ENCODE data around the gene RENBP. TPM values are rescaled to one million over a fixed set of nuclear protein-coding genes. Genes with fewer than 3 reads are reported as not detected.
A peak's percentile ranks its signal among the peaks of the same experiment; 100 is the strongest.

Gene RENBP
- total RNA-seq, 8 experiments from 2014 or later: 5.3 to 46.7 (median 10.6) TPM

DNA sequence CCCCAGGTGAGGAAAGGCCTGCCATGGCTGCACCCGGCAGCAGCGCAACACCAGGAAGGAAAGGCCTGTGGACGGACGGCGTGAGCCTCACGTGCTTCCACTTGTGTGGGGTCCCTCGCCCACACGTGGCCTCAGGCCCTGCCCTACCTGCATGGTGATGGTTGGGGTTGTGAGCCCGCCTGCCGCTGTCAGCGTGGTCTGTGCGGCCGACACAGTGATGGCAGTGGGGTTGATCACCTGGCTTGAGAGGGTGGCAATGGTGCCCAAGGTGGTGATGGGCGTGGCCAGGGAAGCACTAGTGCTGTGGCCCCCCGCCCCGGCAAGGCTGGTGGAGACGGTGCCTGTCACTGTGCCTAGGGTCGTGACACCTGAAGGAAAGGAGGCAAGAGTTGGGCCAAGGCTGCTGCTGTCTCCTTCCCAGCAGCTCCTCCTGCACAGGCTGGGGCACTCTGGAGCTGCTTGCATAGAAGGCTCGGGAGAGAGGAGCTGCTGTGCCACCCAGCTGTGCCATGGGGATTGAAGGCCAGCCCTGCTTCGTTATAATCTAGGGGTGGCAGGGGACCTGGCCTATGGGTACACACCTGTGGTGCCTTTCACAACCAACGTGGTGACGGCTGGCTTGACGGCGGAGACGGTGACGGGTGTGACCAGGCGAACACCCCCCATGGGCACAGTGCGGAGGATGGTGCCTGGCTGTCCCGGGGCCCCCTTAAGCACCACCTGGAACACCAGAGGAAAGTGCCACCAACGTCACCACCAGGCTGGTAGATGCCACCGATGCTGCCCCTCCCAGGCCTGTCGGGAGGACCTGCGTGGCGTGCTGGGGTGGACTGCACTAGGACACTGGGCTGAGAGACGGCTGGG lies 11.8 kb upstream of the RENBP start:
- H3K4me3 ChIP-seq: no peak overlapping the region
- ATAC-seq (replicated peaks in 6 of 8): no peak
- peaks cover 3 to 4% of the 10 kb centered on the region in 2 donors for H3K4me1 ChIP-seq (replicated peaks in 1 of 2)
- H3K27ac ChIP-seq: no peak overlapping the region
- in situ Hi-C loops (cut with MboI; ENCODE audit: low pct_unique_long_range_greater_than_20kb in 2 of 9, low sequenced_read_pairs in 9 of 9, unreplicated experiment in 9 of 9): no loop called here
- 70 to 100% methylated on average over 3 of the region's 35 CpGs; no CpG with 5 or more reads in 8 of the 10 experiments for WGBS, 10 experiments

DNA sequence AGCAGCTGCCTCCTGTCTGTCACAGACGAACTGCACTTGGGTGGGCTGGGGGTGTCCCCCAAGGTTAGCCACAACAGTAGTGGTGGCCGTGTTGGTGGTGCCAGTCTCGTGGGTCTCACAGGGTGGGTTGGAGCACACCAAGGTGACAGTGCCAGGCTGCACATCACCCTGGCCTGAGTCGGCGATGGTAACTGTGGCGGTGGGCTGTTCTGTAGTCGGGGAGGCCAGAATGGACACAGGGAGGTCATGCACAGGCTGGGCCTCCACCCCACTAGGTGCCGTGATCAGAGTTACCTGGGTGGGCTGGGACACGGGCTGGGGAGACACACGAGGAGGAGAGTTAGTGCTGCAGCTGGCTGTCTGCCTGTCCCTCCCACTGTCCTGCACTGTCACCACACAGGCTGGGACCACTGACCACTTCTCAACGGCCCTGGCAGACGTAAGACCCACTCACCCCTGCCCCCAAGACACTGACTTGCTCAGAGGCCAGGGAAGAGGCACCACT lies 10.8 kb upstream of the RENBP start:
- in situ Hi-C loops (cut with MboI; ENCODE audit: low pct_unique_long_range_greater_than_20kb in 2 of 9, low sequenced_read_pairs in 9 of 9, unreplicated experiment in 9 of 9): no loop called here
- Histone ChIP-seq H3K4me3 (no peak overlapping the region), H3K4me1 (replicated peaks in 1 of 2) (peaks cover 3 to 4% of the 10 kb centered on the region in 2 donors), H3K27ac (no peak overlapping the region)
- WGBS, 10 experiments: 71% methylated on average over 5 of the region's 12 CpGs; no CpG with 5 or more reads in 9 of the 10 experiments
- peak in 3 of 8 experiments; percentile 6 to 12 (median 9) for ATAC-seq (replicated peaks in 6 of 8)

DNA sequence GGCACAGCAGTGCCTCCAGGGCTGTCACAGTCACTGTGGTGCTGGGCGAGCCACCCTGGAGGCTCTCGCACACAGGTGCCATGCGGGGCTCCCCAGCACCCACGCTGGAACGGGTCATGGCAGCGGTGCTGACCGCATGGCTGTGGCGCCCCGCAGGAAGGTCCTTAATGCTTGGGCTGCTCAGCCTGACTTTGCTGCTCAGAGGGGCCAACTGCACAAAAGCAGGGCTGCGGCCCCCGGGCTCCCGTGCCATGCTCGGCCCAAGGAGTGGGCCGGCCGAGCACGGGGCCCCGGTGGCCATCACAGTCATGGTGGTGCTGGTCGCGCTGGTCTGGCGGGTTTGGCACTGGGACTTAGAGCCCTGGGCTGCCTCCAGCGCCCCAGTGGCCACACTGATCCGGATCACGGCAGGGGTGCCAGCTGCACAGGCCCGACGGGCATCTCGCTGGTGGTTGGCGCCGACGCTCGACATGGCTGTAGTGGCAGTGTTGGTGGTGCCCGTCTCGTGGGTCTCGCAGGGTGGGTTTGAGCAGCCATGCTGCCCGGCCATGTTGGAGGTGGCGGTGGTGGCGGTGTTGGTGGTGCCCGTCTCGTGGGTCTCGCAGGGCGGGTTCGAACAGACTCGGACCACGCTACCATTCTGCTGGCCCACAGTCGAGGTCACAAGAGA lies 10.2 kb upstream of the RENBP start:
- H3K4me1 ChIP-seq (replicated peaks in 1 of 2): peaks cover 3 to 4% of the 10 kb centered on the region in 2 donors
- in situ Hi-C loops (cut with MboI; ENCODE audit: low pct_unique_long_range_greater_than_20kb in 2 of 9, low sequenced_read_pairs in 9 of 9, unreplicated experiment in 9 of 9): no loop called here
- no peak overlapping the region for H3K4me3 ChIP-seq
- no peak overlapping the region for H3K27ac ChIP-seq
- ATAC-seq (replicated peaks in 6 of 8): peak in 2 of 8 experiments; percentile 2 to 3
- 95% methylated on average over 4 of the region's 44 CpGs; no CpG with 5 or more reads in 9 of the 10 experiments for WGBS, 10 experiments

DNA sequence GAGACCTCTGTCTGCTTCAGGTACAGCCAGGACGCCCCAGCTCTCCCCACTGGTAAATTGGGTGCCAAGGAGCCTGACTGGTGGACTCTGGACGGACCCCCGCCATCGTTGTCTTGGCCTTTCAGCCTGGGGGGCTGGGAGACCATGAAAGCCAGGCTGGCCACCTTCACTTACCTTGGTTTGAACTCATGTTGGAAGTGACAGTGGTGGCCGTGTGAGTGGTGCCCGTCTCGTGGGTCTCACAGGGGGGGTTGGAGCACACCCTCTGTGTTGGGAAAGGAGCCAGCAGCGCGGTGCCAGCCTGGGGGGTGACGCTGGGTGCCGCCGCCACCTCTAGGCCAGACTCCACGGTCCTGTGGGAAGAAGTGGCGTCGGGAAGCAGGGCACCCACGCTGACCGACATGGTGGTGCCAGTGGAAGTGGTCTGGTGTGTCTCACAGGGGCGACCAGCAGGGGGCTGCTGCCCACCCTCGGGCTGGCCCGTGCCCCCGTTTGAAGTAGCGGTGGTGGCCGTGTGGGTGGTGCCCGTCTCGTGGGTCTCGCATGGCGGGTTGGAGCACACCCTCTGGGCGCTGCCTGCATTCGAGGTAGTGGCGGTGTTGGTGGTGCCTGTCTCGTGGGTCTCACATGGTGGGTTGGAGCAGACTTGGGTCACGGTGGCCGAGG lies 9.6 kb upstream of the RENBP start:
- Histone ChIP-seq H3K4me1 (replicated peaks in 1 of 2) (peaks cover 3 to 5% of the 10 kb centered on the region in 2 donors), H3K27ac (no peak overlapping the region), H3K4me3 (no peak overlapping the region)
- ATAC-seq (replicated peaks in 6 of 8): peak in 3 of 8 experiments; percentile 1 to 6 (median 6)
- 73 to 100% methylated on average over 1 to 3 of the region's 33 CpGs; no CpG with 5 or more reads in 8 of the 10 experiments for WGBS, 10 experiments
- in situ Hi-C loops (cut with MboI; ENCODE audit: low pct_unique_long_range_greater_than_20kb in 2 of 9, low sequenced_read_pairs in 9 of 9, unreplicated experiment in 9 of 9): no loop called here

DNA sequence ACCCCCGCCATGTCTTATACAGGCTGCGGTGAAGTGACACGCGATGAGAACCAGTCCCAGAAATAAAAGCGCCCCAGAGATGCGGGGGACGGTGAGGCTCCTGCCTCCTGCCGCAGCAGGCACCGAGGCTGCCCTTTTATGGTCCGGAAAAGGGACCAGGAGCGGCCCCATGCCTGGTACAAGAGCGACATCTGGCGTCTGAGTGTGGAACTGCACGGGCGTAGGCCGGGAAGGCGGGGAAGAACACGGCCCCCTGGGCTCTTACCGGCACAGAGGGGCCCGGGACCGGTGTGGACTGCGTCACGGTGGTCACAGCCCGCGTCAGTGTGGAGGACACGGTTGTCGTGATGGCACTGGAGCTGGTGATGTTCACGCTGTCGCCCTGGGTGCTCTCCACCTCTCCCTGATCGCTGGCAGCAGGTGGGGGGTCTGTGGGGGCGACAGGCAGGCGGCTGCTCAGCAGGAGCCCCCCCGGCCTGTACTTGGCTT lies 8.9 kb upstream of the RENBP start:
- Histone ChIP-seq H3K4me3 (no peak overlapping the region), H3K4me1 (replicated peaks in 1 of 2) (peaks cover 5 to 11% of the 10 kb centered on the region in 2 donors), H3K27ac (peak overlapping the region; percentile 64 to 74)
- in situ Hi-C loops (cut with MboI; ENCODE audit: low pct_unique_long_range_greater_than_20kb in 2 of 9, low sequenced_read_pairs in 9 of 9, unreplicated experiment in 9 of 9): no loop called here
- peak; percentile 40 to 81 (median 65) for ATAC-seq (replicated peaks in 6 of 8)
- no CpG with 5 or more reads among the region's 33 CpGs for WGBS, 10 experiments

DNA sequence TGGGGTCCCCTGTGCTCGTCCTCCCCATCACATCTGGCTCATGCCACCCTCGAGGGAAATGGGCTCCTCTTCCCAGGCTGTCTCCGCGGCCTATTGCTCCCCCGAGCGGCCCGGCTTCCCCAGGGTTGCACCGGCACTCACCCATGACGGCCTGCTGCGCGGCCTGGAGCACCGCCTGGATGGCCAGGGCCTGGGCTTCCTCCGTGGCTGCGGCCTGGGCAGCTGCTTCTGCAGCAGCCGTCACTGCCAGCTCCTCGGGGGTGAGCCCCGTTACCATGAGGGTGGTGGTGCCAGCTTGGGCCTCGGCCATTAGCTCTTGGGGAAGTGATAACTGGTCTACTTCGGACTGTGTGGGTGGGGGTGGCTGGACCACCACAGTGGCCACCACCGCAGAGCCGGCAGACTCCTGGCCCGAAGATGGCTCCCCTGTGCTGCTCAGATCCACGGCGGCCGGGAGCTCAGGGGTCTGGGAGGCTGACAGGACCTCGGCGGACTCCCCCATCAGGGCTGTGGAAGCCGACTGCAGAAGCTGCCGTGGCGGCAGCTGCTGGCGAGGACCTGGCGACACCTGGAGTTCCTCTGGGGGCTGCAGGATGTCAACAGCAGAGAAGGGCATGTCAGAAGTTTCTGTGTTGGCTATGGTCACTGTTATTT lies 8.1 kb upstream of the RENBP start:
- H3K27ac ChIP-seq: no peak overlapping the region
- H3K4me3 ChIP-seq: no peak overlapping the region
- ATAC-seq (replicated peaks in 6 of 8): no peak
- in situ Hi-C loops (cut with MboI; ENCODE audit: low pct_unique_long_range_greater_than_20kb in 2 of 9, low sequenced_read_pairs in 9 of 9, unreplicated experiment in 9 of 9): no loop called here
- H3K4me1 ChIP-seq (replicated peaks in 1 of 2): peaks cover 12 to 19% of the 10 kb centered on the region in 2 donors
- WGBS, 10 experiments: 78% methylated on average over 7 of the region's 32 CpGs; no CpG with 5 or more reads in 9 of the 10 experiments

DNA sequence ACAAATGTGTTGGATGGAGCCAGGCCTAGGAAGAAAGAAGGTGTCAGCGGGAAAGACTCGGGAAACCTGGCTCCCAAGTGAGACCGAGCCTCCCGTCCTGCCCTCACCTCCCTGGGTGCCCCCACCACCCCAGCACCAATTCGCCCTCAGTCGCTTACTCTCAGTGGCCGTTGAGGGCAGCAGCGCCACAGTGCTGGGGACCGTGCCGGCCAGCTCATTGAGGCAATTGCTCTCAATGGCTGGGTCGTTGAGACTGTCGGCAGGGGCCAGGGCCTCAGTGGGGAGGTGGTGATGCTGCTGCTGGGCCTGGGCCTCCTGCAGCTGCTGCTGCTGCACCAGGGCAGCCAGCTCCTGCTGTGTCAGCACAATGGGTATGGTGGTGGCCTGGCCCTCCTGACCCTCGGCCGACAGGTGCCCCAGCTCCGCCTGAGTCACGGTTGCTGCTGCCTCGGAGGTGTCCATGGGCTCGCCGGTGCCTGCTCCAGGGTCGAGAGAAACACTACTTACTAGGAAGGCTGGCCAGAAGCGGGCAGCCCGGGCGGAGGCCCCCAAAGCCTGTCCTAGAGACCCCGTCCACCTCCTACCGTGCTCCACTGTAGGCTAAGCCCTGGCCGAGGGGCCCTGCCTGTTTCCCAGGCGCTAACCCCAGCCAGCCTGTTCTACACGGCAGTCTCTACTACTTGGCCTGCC lies 7.4 kb upstream of the RENBP start:
- Histone ChIP-seq H3K27ac (no peak overlapping the region), H3K4me1 (replicated peaks in 1 of 2) (peaks cover 13 to 19% of the 10 kb centered on the region in 2 donors), H3K4me3 (no peak overlapping the region)
- in situ Hi-C loops (cut with MboI; ENCODE audit: low pct_unique_long_range_greater_than_20kb in 2 of 9, low sequenced_read_pairs in 9 of 9, unreplicated experiment in 9 of 9): no loop called here
- ATAC-seq (replicated peaks in 6 of 8): no peak
- WGBS, 10 experiments: 70 to 100% methylated on average over 2 to 8 of the region's 28 CpGs; no CpG with 5 or more reads in 8 of the 10 experiments

DNA sequence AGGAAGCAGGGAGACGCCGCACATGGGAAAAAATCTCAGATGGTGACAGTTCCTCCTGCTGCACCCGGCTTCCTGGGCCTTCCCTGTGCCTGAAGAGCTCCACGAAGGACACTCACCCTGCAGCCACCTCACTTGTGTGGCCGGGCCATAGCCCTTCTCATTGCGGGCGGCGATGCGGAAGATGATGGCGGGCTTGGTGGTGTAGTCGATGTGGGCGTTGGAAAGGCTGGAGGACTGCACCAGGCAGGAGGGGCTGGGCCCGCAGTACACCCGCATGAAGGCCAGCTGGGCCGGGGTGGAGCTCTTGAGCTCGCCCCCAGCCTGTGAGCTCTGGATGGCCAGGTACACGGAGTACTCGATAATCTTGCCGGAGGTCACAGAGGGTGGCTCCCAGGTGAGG lies 5.7 kb upstream of the RENBP start:
- WGBS, 10 experiments: 60 to 83% (median 80%) methylated on average over 1 to 2 of the region's 19 CpGs; no CpG with 5 or more reads in 7 of the 10 experiments
- ATAC-seq (replicated peaks in 6 of 8): no peak
- peaks cover 13 to 19% of the 10 kb centered on the region in 2 donors for H3K4me1 ChIP-seq (replicated peaks in 1 of 2)
- in situ Hi-C loops (cut with MboI; ENCODE audit: low pct_unique_long_range_greater_than_20kb in 2 of 9, low sequenced_read_pairs in 9 of 9, unreplicated experiment in 9 of 9): no loop called here
- H3K27ac ChIP-seq: no peak overlapping the region
- H3K4me3 ChIP-seq: no peak overlapping the region

DNA sequence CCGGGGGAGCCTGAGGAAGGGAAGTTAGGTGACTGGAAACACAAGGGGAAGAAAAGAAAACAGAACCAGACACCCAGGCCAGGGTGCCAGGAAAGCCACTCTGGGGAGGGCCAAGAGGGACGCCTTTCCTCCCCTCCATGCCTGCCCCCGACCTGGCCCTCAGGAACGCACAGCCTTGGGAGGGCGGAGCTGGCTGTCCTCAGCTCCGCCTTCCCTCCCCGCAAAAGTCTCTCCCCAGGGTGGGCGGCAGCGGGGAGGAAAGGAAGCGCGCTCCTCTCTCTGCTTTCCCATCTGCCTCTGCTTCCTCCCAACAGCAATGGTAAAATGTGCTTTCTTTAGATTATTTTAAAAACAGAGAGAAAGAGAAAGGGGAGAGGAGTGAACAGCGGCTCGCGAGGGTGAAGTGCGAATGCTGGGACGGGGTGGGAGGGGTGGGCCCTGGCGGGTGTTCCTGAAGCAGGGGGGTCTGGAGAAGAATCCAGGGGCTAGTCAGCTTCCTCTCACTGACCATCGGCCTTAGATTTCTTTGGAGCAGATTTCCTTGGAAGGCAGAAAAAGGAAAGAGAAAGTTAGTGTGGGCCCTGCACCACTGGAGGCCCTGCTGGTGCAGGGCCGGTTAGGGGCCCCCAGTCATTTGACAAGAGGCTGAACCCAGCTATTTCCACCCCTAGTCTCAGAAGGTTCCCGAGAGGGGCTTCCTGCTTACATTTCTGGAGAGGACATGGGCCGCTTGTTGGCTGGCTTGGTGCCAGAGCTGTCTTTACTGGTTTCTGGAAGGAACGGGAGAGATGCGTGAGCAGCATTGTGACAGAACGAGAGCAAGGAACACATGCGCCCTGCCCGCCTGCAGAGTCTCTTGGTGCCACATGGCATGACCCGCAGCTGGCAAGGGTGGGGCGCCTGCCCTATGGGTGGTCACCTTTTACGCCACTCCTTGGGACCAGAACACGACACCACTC lies 4.7 kb upstream of the RENBP start:
- Histone ChIP-seq H3K27ac (peak overlapping the region in 1 of 2 donors; percentile 55), H3K4me1 (replicated peaks in 1 of 2) (peaks cover 17 to 24% of the 10 kb centered on the region in 2 donors), H3K4me3 (no peak overlapping the region)
- 40 to 100% methylated on average over 1 of the region's 30 CpGs; no CpG with 5 or more reads in 8 of the 10 experiments for WGBS, 10 experiments
- ATAC-seq (replicated peaks in 6 of 8): peak in 3 of 8 experiments; percentile 12 to 19 (median 16)
- in situ Hi-C loops (cut with MboI; ENCODE audit: low pct_unique_long_range_greater_than_20kb in 2 of 9, low sequenced_read_pairs in 9 of 9, unreplicated experiment in 9 of 9): no loop called here

DNA sequence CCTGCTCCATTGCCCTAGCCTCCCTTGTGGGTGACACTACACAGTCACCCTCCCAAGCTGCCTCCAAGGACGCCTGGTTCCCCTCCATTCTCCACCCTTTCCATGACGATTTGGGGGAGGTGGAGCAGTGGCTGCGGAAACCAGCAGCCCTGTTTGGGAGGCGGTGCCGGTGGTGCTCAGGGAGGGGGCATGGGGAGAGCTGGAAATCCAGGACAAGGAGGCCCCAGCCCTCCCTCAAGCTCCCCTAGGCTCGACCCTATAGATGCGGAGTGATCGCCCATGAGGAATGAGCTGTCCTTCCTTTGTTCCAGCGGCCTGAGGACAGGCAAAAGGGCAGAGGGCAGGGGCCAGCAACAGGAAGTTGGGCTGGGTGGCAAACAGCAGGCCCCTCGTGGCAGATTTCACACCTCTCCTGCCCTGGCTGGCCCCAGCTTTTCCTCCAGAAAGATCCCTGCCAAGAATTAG lies 3.6 kb upstream of the RENBP start:
- peak in 3 of 8 experiments; percentile 2 to 10 (median 6) for ATAC-seq (replicated peaks in 6 of 8)
- Histone ChIP-seq H3K4me3 (no peak overlapping the region), H3K27ac (peak overlapping the region in 1 of 2 donors; percentile 55), H3K4me1 (replicated peaks in 1 of 2) (peaks cover 20 to 26% of the 10 kb centered on the region in 2 donors)
- in situ Hi-C loops (cut with MboI; ENCODE audit: low pct_unique_long_range_greater_than_20kb in 2 of 9, low sequenced_read_pairs in 9 of 9, unreplicated experiment in 9 of 9): no loop called here
- WGBS, 10 experiments: 0 to 89% (median 15%) methylated on average over 1 to 6 of the region's 10 CpGs; no CpG with 5 or more reads in 6 of the 10 experiments

Data from motor neuron (in vitro differentiated cells).